MM.1S (cell line): ENCODE results near the gene FLAD1.

Experiments
- CTCF ChIP-seq: fragments of 300-600 bp; sonication (generic); IDR thresholded peaks from 2 replicates; pipeline ENCODE4 v1.5.1; 2016; ENCODE audit warnings: antibody characterized with exemption, low read length, mixed read lengths
- EZH2 ChIP-seq: fragments of 300-600 bp; sonication (generic); optimal IDR thresholded peaks from 2 replicates; pipeline ENCODE3; 2017; ENCODE audit warnings: low read depth, mild to moderate bottlenecking, antibody characterized with exemption, low read length, mixed read lengths
- EZH2phosphoT487 ChIP-seq: fragments of 300-600 bp; sonication (generic); IDR thresholded peaks from 2 replicates; pipeline ENCODE4 v1.6.1; 2018; ENCODE audit warnings: antibody characterized with exemption, low read length

GRCh38 chr1:155010211-155010918 lies 27.2 kb downstream of the FLAD1 start:
- TF ChIP-seq CTCF (no peak), EZH2 (no peak), EZH2phosphoT487 (no peak)
